GM18873 (cell line): ENCODE measurements around the gene AFMID.
"Not testable (repeated sequence)": the region's sequence is repeated elsewhere in the genome, so short reads cannot be mapped to it uniquely, and the experiment has no call there.

Source experiments
- ATAC-seq: cut with Tn5 transposase; IDR thresholded peaks from one replicate; pipeline ENCODE4 v1.9.1; 2021; ENCODE audit warnings: mild to moderate bottlenecking, moderate library complexity, moderate number of reproducible peaks; ENCODE audit not compliant: unreplicated experiment, low FRiP score

AFMID gene, protein sequence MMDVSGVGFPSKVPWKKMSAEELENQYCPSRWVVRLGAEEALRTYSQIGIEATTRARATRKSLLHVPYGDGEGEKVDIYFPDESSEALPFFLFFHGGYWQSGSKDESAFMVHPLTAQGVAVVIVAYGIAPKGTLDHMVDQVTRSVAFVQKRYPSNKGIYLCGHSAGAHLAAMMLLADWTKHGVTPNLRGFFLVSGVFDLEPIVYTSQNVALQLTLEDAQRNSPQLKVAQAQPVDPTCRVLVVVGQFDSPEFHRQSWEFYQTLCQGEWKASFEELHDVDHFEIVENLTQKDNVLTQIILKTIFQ

DNA sequence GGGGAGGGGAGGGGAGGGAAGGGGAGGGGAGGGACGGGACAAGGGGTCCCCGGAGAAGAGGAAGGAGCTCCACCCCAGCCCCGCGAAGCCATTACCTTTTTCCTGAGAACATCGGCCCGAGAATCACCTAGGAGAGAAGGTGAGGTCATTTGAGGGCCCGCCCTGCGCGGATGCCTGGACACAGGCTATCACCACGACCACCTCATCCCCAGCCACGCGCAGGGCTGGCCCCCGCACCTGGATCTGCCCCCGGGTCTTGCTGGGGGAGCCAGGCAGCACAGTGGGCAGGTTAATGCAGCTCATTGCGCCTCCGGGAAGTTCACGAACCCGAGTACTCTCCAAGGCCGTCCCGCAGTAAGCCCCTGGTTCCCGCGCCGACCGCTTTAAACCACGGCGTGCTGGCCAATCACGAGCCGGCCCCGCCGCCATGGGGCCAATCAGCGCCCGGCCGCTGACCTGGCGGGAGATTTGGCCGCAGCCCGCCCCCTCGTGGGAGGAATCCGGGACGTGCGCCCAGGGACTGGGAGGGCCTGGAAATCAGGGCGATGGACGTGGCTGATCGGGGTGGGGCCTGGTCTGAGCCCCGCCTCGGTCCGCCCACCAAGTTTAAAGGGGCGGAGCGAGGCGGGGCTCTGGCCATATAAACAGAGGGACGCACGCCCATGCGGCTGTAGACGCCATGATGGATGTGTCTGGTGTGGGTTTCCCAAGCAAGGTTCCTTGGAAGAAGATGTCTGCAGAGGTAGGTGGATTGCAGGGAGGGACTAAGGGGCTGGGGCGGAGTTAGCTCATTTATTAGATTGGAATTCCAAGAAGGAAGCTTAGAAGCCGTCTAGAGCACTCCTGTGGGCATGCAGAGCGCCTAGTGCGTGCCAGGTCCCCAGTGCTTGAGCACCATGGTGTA, at the start of gene AFMID, which contains the start of gene TK1:
TSS of gene AFMID (plus strand) at position 671 of the 904 bp plus-strand sequence. CDS start at position 680, 9 bp downstream.
TSS of gene TK1 (minus strand) at position 361 of the 904 bp plus-strand sequence. CDS start at position 303, 58 bp downstream.
- peak; percentile 79 for ATAC-seq

DNA sequence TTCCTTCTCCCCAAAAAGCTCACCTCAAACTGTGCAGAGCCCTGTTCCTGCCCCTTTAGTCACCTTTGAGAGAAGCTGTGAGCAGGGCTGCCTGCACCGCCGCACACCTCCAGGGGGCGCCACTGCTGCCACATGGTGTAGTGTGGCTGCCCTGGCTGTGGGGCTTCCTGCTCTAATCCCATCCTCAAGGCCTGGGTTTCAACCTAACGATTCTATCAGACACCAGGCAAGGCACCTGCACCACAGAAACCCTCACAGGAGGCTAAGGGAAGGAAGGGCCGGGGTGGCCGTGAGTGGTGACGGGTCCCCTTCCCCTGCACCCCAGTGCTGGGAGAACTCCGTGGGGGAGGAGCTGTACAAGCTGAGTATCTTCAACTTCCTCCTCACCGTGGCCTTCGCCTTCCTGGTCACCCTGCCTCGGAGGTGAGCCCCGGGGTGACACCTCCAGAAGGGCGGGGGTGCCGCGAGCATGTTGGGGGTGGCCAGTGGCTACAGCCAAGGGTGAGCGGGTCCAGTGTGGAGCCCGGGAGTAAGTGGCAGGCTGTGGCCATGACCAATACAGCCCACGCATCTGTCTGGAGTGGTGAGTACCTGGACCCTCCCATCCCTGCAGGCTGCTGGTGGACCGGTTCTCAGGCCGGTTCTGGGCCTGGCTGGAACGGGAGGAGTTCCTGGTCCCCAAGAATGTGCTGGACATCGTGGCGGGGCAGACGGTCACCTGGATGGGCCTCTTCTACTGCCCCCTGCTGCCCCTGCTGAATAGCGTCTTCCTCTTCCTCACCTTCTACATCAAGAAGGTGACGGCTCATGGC, 49.6 kb upstream of the AFMID start:
- ATAC-seq = no peak

DNA sequence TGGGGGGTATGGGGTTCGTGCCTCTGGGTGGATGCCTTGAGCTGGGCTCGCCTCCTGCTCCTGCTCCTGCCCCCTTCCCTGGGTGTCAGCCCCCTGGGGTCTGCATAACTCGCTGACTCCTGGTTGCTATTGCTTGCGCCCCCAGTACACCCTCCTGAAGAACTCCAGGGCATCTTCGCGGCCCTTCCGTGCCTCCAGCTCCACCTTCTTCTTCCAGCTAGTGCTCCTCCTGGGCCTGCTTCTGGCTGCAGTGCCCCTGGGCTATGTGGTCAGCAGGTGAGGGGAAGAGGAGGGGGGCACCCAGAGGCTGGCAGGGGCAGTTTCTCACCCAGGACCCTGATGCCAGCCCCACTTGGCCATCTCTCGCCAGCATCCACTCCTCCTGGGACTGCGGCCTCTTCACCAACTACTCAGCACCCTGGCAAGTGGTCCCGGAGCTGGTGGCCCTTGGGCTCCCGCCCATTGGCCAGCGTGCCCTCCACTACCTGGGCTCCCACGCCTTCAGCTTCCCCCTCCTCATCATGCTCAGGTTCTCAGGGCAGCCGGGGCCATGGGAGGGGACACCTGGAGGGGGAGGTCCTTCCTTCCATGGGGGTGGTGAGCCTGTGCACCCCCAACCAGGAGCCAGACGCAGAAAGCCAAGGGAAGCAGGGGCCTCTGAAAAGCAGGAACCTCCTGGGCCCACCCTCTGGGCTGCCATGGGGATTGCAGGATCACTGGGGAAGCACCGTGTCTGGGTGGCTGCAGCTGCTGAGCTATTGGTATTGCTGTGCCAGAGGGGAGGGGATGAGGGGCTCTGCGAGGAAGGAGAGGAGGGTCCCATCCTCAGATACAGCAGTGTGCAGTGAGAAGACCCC, 48.7 kb upstream of the AFMID start:
- no peak for ATAC-seq

DNA sequence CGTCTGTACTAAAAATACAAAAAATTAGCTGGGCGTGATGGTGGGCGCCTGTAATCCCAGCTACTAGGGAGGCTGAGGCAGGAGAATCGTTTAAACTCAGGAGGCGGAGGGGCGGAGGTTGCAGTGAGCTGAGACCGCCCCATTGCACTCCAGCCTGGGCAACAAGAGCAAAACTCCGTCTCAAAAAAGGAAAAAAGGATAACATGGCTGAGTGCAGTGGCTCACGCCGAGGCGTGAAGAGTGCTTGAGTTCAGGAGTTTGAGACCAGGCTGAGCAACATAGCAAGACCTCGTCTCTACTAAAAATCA, 47.3 kb upstream of the AFMID start:
- not testable (repeated sequence) for ATAC-seq

DNA sequence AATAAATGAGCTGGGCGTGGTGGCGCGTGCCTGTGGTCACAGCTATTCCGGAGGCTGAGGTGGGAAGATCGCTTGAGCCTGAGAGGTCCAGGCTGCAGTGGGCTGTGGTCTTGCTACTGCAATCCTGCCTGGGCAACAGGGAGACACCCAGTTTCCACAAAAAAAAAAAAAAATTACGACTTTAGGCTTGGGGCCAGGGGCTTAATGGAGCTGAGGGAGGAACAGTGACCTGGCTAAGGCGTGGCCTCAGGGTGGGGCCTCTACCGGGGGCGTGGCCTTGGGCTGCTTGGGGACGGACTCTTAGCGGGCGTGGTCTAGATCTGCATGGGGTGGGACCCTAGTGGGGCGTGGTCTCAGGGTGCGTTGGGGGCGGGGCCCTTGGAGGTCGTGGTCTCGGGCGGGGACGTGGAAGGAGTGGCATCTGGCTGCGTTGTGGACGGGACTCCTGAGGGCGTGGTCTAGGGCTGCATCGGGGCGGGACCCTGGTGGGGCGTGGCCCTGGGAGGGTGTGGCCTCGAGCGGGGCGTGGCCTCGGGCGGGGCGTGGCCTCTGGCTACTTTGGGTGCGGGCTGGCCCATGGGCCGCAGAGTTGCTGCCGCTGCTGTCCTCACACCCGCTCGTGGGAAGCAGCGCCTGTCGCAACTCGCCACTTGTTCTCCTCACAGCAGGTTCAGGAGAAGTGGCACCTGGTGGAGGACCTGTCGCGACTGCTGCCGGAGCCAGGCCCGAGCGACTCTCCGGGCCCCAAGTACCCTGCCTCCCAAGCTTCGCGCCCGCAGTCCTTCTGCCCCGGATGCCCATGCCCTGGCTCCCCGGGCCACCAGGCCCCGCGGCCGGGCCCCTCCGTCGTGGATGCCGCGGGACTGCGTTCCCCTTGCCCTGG, 46.8 kb upstream of the AFMID start:
- peak; percentile 60 for ATAC-seq

DNA sequence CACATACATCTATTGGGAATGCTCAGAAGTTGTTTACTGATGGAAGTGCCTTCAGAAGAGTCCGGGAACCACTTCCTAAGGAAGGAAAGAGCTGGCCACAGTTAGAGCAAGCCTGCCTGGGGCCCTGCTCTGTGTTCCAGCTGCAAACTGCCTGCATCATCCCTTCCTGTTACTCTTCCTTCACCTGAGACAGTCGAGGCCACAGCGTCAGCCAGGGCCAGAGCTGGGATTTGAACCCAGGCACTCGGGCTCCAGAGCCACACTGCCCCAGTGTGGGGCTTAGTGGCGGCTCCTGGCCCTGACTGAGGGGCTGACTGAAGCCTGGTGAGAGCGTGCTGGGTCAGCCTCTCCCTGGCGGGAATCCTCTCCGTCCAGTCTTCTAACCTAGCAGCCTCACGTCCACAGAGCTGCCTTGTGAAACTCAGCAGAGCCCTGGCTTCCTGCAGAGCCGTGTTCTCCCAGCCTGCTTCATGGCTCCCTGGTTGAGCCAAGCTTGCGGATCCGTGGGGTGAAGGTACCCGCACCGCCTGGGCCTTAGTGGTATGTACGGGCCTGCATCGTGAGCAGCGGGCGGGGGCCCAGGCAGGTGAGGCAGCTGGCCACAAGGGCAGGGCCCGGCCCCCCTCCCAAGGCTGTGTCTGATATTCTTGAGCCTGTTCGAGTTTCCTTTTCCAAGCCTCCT, 45.6 kb upstream of the AFMID start:
- ATAC-seq = no peak

DNA sequence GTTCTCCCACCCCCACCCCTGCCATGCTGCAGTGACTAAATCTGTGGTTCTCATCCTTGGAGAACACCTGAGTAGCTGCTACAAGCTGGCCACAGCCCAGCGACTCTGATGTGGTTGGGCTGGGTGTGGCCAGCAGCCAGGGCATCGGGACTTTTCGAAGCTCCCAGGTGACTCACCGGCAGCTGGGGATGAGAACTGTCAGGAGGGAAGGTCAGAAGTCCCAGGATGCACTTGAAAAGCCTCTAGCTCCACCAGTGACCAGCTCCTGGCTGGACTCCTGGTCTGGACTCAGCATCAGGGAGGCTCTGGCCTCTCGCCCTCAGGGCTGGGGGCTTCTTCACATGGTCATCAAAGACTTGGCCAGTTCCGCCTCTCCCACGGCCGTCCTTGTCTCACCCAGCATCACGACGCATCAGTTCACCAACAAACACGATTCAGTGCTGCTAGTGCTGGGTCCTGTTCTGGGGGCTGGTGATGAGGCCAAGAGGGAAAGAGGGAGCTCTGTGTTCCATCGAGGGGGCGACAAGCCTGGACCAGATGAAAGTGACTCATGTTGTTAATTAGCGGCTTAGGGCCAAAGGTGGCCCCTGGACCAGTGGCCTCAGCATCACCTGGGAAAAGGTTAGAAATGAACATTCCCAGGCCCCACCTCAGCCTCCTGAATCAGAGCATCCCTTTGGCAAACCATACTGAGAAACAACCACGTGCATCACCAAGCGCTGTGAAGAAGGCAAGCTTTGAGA, 44.9 kb upstream of the AFMID start:
- no peak for ATAC-seq

DNA sequence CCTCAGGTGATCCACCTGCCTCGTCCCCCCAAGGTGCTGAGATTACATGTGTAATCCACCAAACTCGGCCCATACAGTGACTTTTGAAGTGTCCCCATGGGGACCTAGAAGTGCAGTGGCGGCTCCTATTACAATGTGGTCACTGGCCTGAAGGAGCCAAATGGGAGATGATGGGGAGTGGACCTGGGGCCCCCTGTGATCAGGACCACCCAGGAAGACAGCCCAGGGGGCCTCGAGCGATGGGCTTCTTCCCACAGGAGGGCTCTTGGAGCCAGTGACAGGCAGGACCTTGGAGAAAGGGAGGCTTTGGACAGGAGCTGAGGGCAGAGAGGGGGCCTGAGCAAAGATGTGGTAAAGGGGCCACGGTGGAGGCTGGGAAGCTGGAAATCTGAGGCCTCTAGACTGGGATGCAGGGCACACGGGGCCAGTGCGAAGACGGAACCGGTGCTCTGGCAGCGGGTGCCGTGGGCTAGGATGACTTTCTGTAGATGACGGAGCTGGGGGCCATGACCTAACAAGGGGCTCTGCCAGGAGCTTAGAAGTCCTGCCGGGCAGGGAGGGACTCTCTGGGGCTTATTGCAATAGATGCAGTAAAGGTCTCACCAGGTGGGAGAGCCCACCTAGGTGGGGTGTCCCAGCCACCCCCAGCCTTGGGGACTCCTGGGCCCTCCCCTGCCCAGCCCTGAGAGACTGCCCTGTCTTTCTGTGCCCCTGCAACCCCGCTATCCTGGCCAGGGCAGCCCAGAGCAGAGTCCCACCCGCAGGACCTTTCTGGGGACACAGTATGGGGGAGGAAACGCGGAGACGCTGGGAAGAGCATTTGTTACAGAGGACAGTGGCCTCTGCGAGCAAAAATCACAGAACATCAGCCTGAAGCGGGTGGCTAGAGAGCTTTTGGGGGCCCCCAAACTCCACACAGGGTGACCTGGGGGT, 43.7 kb upstream of the AFMID start:
- ATAC-seq = no peak

DNA sequence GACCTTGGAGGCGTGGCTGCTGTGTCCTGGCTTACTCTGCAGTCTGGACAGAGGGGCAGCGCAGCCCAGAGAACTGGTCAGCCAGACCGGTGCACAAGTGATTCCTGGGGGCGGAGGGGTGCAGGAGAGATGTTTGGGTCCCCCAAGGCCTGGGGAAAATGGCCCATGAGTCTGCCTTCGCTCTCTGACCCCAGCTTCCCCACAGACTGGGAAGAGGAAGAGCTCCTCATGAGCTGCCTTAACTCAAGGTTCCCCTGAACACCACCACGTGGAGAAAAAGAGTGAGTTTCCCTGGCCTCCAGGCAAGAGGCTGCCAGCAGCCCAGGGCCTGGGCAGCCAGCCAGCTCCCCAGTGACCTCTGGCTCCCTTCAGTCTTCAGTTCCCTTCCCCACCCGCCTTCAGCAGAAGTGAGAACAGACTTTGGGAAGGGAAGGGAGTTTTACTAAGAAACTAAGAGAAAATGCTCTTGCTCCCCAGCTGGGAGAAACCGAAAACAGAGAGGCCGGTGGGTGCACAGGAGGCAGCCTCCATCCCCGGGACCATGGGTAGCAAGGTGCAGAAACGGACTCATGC, 42.9 kb upstream of the AFMID start:
- ATAC-seq = no peak

DNA sequence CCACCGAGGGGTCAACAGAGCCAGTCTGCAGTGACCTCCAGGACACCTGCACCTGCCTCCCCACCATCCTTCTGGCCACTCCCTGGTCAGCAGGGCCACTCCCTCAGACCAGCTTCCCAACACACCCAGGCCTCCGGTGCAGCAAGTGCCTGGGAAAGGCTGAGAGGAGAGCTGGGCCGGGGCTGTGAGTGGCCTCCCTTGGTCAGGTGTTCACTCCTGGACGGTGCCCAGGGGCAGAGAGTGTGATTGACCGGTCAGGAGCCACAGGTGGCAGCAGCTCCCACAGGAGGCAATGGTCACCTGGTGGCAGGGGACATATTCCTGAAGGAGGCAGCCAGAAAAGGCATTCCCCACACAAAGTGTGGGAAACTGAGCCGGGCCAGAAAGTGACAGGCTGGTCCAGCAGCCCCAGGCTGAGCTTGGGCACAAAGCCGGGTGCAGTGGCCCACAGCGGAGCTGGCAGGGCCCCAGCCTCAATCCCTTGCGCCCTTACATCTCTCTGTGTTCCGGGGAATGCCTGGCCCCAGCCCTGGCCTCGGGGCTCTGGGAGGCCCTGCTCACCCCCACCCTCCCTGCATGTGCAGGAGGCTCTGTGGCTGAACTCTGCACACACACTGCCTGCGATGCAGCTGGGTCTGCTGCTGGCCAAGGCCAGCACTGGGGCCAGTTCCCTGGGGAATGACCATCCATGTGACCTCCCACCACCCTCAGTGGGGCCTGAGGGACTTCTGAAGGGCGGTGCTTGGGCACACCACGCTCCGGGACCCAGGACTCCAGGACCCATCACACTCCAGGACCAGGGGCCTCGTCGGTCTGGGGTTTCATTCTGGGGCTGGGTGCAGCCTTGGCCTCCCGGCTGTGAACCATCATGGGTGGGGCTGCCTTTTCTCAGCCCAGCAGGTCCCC, 42.2 kb upstream of the AFMID start:
- ATAC-seq = no peak

DNA sequence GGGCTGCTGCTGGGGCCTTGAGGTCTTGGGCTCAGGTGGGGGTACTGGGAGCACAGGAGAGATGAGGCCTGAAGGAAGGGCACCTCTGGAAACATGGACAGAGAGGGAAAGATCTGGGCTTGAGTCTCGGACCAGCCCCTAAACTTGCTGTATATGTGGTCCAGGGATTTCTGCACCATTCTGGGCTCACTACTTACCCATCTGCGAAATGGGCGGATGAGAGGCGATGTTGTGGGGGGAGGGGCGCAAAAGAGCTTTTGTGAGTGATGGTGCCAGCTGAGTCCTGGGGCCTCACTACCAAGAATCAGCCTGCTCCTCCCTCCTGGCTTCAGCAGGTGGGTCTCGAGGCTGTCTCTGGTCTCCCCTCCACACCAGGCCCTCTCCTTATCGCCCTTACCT, 40.7 kb upstream of the AFMID start:
- ATAC-seq = no peak

DNA sequence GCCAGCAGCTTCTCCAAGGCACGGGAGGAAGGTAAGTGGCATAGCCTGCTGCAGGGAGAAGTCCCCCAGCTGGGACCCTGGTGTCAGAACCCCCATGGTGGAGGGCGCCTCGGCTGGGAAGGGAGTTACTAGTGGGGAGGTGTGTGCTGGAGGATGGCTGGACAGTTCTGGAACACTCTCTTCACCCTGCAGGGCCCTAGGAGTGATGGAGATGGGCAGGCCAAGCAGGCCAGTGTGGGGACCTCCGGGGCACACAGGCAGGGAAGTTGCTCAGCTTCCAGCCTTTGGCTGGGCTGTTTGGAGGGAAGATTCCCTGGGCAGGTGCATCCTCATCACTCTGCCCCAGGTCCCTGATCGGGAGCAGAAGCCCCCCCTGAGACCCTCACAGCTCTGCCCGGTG, 40.3 kb upstream of the AFMID start:
- no peak for ATAC-seq

DNA sequence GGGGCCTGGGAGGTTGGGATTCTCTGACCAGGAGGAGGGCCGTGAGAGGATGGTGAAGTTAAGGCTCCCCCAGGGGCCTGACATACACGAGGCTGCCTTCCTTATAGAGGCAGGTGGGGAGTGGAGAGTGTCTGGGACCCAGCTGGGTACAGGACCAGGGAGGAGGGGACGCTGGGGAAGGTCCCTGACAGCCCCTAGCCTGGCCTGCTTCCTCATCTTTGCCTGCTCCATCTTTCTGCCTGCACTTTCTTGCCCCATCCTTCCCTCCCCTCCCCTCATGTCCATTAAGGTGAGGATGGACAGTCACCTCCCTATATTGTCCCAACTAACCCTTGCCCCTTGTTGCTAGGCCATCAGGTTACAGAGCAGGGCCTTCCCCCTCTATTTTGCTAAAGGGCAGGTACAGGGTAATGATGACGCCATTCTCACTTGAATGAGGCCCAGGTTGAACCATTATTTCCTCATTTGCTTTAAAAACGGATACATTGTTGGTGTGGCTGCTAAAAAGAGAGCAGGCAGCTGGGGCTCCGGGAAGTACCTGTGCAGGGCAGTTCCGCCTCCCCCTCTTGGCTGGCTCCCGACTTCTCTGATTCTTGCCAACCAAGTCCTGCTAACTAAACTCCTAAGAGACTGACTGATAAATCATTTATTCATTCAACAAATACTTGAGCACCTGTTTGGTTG, 39.7 kb upstream of the AFMID start:
- peak; percentile 39 for ATAC-seq

DNA sequence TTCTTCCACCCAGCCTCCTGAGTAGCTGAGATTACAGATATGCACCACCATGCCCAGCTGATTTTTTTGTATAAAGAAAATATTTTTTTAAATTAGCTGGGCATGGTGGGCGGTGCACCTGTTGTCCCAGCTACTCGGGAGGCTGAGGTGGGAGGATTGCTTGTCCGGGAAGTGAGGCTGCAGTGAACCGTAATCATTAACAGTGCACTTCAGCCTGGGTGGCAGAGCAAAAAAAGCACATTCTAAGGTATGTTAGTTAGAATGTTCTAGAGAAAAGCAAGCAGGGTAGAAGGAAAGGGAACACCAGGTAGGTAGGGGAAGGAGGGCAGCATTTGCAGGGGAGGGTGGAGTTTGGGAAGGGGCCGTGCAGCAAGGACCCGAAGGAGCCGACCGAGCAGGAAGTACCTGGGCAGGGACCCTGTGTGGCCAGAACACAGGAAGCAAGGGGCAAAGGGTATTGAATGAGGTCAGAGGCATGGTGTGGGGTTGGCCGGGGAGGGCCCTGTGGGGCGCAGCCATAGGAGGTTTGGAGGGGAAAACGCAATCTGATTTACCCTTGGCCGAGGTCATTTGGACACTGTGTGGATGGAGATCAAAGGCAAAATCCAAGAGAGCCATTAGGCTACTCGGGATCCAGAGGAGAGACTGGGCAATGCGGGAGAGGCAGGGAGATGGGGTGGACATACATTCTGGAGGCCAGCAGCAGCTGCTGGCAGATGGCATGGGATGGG, 38.7 kb upstream of the AFMID start:
- no peak for ATAC-seq
